Epithelial cell of esophagus (primary cell): ENCODE results near the gene ARPC5L.
A peak's percentile ranks its signal among the peaks of the same experiment; 100 is the strongest.

ENCODE experiments used
- DNase-seq: peaks from one replicate; pipeline ENCODE4 v3.0.0; 2010; ENCODE audit warnings: low read depth
- H3K4me3 ChIP-seq: 2 replicates; pipeline ENCODE4 v1.5.1; 2011; ENCODE audit warnings: mild to moderate bottlenecking, low read length, control low read depth
- CTCF ChIP-seq: IDR thresholded peaks from 2 replicates; pipeline ENCODE4 v1.5.1; 2011; ENCODE audit warnings: low read depth, mild to moderate bottlenecking, low read length, control low read depth, inconsistent platforms; ENCODE audit not compliant: insufficient read depth; ENCODE audit errors: missing control alignments

Gene ARPC5L

GRCh38 chr9:124853605-124854143 is 8.3 kb upstream of the ARPC5L start:
- H3K4me3 ChIP-seq, result no peak overlapping the region
- DNase-seq, result no peak
- TF ChIP-seq CTCF, result no peak

- no peak for TF ChIP-seq CTCF
- no peak for DNase-seq
- no peak overlapping the region for H3K4me3 ChIP-seq
Observed at GRCh38 chr9:124854161-124854560, 7.8 kb upstream of the ARPC5L start.

- H3K4me3 ChIP-seq, result no peak overlapping the region
- TF ChIP-seq CTCF, result no peak
- DNase-seq, result no peak
Observed at GRCh38 chr9:124854822-124855221, 7.1 kb upstream of the ARPC5L start.

DNA sequence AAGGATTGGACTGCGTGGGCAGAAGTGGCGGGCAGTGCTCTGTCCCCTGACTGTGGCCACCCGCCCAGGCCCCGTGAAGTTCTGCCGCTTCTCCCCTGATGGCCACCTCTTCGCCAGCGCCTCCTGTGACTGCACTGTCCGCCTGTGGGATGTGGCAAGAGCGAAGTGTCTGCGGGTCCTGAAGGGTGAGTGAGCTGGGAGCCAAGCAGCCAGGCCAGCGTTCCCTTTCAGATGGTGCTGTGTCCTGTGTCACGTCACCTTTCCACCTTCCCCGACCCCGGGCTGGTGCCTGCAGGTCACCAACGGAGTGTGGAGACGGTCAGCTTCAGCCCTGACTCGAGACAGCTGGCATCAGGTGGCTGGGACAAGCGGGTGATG is 6.4 kb upstream of the ARPC5L start:
- no peak for DNase-seq
- no peak for TF ChIP-seq CTCF

GRCh38 chr9:124855944-124856765 is 5.8 kb upstream of the ARPC5L start:
- DNase-seq, result peak; percentile 41
- H3K4me3 ChIP-seq, result no peak overlapping the region
- TF ChIP-seq CTCF, result peak; percentile 46

More for the DNA sequence above, 6.4 kb upstream of the ARPC5L start:
- H3K4me3 ChIP-seq, result no peak overlapping the region

GRCh38 chr9:124857533-124858162 is 4.3 kb upstream of the ARPC5L start:
- no peak for TF ChIP-seq CTCF
- H3K4me3 ChIP-seq, result no peak overlapping the region
- no peak for DNase-seq
